Stimulated activated CD4-positive, alpha-beta T cell treated with anti-CD3 and anti-CD28 coated beads, Interleukin-12 subunit alpha, Interleukin-12 subunit beta, amount 100 ng/mL, for 48 hours (primary cell): ENCODE measurements around the gene BMP5.

Experiments
- DNase-seq, 3 donors: peaks; one replicate each; pipeline ENCODE4 v3.0.0-alpha.2; 2020; ENCODE audit warnings: low read depth in 2 of 3, low spot score in 1 of 3

The BMP5 gene

DNA sequence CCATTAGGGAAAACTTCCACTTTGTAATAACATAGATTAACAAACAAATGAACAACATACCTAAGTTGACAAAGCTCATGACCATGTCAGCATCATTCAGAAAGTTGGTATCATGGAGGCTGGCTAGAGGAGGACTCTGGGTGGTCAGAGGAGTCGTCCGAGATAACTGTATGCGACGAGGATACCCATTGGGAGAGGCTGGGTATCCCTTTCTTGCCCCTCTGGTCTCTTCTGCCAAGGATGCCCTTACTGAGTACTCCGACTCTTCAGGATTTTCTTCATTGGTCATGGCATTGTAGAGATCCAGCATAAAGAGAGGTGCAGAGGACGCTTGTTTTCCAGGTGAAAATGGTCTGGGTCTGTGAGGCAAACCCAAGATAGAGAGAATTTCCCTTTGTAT, 1.1 kb downstream of the BMP5 start:
- DNase-seq, result no peak

GRCh38 chr6:55872866-55873265, 2.5 kb downstream of the BMP5 start:
- no peak for DNase-seq

- DNase-seq, result no peak
Measured at GRCh38 chr6:55870181-55870813, 5.1 kb downstream of the BMP5 start.

GRCh38 chr6:55869674-55870073, 5.7 kb downstream of the BMP5 start:
- DNase-seq, result no peak

GRCh38 chr6:55868771-55869479, 6.5 kb downstream of the BMP5 start:
- DNase-seq, result peak in 2 of 3 donors; percentile 1 to 3

- DNase-seq, result no peak
Measured at GRCh38 chr6:55868176-55868575, 7.2 kb downstream of the BMP5 start.

- DNase-seq, result no peak
Measured at GRCh38 chr6:55866128-55866527, 9.3 kb downstream of the BMP5 start.

GRCh38 chr6:55853008-55854001, 22.1 kb downstream of the BMP5 start:
- no peak for DNase-seq

DNA sequence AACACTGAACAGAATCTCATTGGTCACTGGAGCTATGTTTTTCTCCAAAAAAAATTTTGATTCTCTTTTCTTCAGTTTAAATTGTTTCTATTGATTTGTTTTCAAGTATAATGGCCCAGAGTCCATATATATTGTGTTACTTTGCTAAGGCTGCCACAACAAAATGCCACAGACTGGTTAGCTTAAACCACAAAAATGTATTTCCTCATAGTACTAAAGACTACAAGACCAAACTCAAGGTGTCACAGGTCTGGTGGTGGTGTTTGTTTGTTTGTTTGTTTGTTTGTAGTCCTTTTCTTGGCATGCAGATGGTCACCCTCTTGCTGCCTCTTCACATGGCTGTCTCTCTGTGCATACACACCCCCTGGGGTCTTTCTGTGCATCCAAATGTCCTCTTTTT, 34.0 kb downstream of the BMP5 start:
- DNase-seq, result no peak

- no peak for DNase-seq
Measured at GRCh38 chr6:55839080-55839479, 36.3 kb downstream of the BMP5 start.

- DNase-seq, result no peak
Measured at GRCh38 chr6:55836945-55837344, 38.4 kb downstream of the BMP5 start.

GRCh38 chr6:55836481-55836880, 38.9 kb downstream of the BMP5 start:
- no peak for DNase-seq

GRCh38 chr6:55835220-55835619, 40.2 kb downstream of the BMP5 start:
- no peak for DNase-seq

DNA sequence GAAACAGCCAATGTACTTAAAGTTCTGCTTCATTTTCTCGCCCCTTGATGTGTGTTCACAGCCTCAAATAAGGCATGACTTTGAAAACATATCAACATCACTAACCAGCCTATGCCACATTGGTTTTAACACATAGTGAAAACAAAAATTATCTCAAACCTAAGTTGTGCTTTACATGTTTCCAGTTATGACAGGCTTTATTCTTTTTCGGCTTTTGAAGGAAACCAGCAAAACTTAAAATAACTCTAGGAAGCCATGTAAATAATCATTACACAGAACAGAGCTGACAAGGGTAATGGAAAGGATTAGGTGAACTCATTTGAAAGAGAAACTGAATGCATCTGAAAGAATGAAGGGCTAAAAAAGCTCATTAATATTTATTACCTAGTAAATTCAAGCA, 42.1 kb downstream of the BMP5 start:
- no peak for DNase-seq

GRCh38 chr6:55827818-55828522, 47.4 kb downstream of the BMP5 start:
- DNase-seq, result no peak

GRCh38 chr6:55826941-55827340, 48.4 kb downstream of the BMP5 start:
- DNase-seq, result no peak

DNA sequence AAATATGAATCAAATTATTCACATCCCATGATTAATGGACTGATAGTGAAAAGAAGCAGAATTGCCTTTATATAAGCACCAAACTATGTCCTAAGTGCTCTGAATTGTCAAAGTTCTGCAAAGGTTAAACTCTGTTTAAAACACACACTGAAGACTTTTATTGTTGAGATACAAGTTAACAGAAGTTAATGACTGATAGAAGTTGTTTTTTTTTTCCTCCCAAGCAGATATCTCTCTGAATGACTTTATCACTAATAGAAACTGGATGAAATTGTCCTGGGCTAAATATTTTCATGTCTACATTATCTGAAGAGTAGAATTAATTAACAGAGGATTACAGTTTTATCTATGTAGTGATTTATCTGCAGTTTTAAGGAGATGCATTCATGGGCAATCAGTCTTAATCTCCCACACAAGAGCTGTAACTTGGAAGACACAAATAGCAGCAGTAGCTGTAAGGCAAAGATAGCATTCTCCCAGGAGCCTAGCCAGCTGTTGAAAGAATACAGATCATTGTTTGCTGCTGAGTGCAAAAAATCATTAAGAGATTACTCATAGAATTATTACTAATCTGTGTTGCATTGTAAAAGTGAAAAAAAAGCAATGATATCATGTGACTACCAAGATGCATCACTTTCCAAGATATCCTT, 49.9 kb downstream of the BMP5 start:
- no peak for DNase-seq

DNA sequence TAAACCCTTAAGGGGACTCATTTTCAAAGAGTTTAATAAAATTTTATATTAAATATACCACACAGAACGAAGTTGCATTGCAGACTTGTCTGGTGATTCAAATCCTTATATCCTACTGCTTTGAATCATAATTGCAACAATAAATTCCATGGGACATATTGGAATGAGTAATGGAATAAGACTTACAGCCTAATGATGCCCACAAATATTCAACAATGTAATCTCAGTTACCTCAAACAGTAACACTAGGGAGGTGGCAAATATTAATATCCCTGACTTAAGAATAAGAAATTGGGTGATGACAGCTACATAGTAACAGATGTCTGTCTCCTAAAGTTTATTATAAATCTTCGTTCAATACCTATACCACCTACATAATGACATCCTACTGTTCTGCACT, 52.6 kb downstream of the BMP5 start:
- DNase-seq, result no peak

- no peak for DNase-seq
Measured at GRCh38 chr6:55822005-55822404, 53.4 kb downstream of the BMP5 start.

DNA sequence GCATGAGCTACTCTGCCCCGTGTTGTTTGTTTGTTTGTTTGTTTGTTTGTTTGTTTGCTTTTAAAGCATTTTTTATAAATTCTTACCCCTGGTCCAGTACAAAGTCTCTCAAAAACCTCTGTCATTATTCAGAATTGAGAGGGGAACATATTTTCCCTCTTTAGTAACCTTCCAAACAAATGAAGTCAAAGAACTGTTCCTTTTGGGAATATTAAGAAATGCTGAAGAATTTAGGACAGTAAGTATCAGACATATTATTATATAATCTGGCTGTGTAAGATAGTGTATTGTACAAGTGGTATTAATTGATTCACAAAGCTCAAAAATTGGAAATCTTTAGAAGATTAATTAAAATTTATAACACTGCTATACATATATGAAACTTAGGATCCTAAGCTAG, 54.7 kb downstream of the BMP5 start:
- no peak for DNase-seq

- no peak for DNase-seq
Measured at GRCh38 chr6:55819811-55820210, 55.6 kb downstream of the BMP5 start.
